IMR-90 (cell line): Measurements from ENCODE around the gene NDFIP2. TPM values are rescaled to one million over a fixed set of nuclear protein-coding genes. Genes with fewer than 3 reads are reported as not detected.
"Not testable (repeated sequence)": the region's sequence is repeated elsewhere in the genome, so short reads cannot be mapped to it uniquely, and the experiment has no call there.

Source experiments
- ATAC-seq: fragments of 200-7000 bp; cut with Tn5 transposase; 2 replicates; pipeline ENCODE4 v1.9.1; 2020; ENCODE audit warnings: low read depth, mild to moderate bottlenecking, moderate library complexity
- BruUV-seq: library from RNA; stranded (reverse); fragments of 400-500 nt; replicated peaks from 2 replicates; lab custom pipeline; 2021; lab: Mats Ljungman, UMichigan
- CTCF ChIA-PET: fragments of 300-600 bp; formaldehyde crosslinking; extraction: SDS; loops from one replicate; lab custom pipeline; 2021; ENCODE audit warnings: antibody characterized with exemption; lab: Yijun Ruan, JAX
- POLR2A ChIA-PET: fragments of 300-600 bp; sonication (Branson Sonifier 250); formaldehyde crosslinking; loops from one replicate; lab custom pipeline; 2022; ENCODE audit warnings: antibody characterized with exemption; ENCODE audit not compliant: unreplicated experiment; lab: Charles Lee
- DNase-seq: peaks from one replicate; pipeline ENCODE4 v3.0.0; 2013
- H2AFZ ChIP-seq: replicated peaks from 2 replicates; pipeline ENCODE3; 2013; ENCODE audit warnings: low read length, mild to moderate bottlenecking; ENCODE audit not compliant: poor library complexity
- H2AK5ac ChIP-seq: 2 replicates; pipeline ENCODE4 v1.6.1; 2013; ENCODE audit warnings: low read depth, low read length, inconsistent platforms
- H2AK9ac ChIP-seq: replicated peaks from 2 replicates; pipeline ENCODE3; 2013; ENCODE audit warnings: mild to moderate bottlenecking, low read depth, low read length, moderate library complexity; ENCODE audit not compliant: poor library complexity
- H2BK120ac ChIP-seq: 2 replicates; pipeline ENCODE4 v1.6.1; 2013; ENCODE audit warnings: low read depth, low read length, inconsistent platforms
- H2BK15ac ChIP-seq: 3 replicates; pipeline ENCODE4 v1.6.1; 2013; ENCODE audit warnings: low read depth, low read length, inconsistent platforms
- H2BK20ac ChIP-seq: 2 replicates; pipeline ENCODE4 v1.6.1; 2013; ENCODE audit warnings: low read depth, mild to moderate bottlenecking, inconsistent platforms, low read length, moderate library complexity
- H2BK5ac ChIP-seq: 2 replicates; pipeline ENCODE4 v1.6.1; 2013; ENCODE audit warnings: mild to moderate bottlenecking, low read depth, low read length, inconsistent platforms; ENCODE audit not compliant: poor library complexity, severe bottlenecking
- H3K14ac ChIP-seq: replicated peaks from 2 replicates; pipeline ENCODE4 v1.6.1; 2013; ENCODE audit warnings: low read depth, low read length, inconsistent platforms
- H3K18ac ChIP-seq: 2 replicates; pipeline ENCODE4 v1.6.1; 2013; ENCODE audit warnings: low read depth, low read length, control low read depth
- H3K23ac ChIP-seq: 2 replicates; pipeline ENCODE4 v1.6.1; 2013; ENCODE audit warnings: low read depth, low read length, inconsistent platforms
- H3K27ac ChIP-seq: 2 replicates; pipeline ENCODE4 v1.5.1; 2013; ENCODE audit warnings: mild to moderate bottlenecking, control low read depth, low read length; ENCODE audit not compliant: insufficient read depth
- H3K27me3 ChIP-seq: 2 replicates; pipeline ENCODE4 v1.6.1; 2013; ENCODE audit warnings: low read length; ENCODE audit not compliant: control insufficient read depth, insufficient read depth
- H3K36me3 ChIP-seq: 2 replicates; pipeline ENCODE4 v1.6.1; 2013; ENCODE audit warnings: low read length, mixed read lengths; ENCODE audit not compliant: control insufficient read depth, insufficient read depth
- H3K4ac ChIP-seq: 2 replicates; pipeline ENCODE4 v1.6.1; 2013; ENCODE audit warnings: low read depth, low read length, inconsistent platforms
- H3K4me1 ChIP-seq: 2 replicates; pipeline ENCODE4 v1.6.1; 2013; ENCODE audit warnings: low read length, mixed read lengths; ENCODE audit not compliant: control insufficient read depth, insufficient read depth
- H3K4me2 ChIP-seq: 2 replicates; pipeline ENCODE4 v1.6.1; 2013; ENCODE audit warnings: low read depth, mild to moderate bottlenecking, control low read depth, low read length, moderate library complexity
- H3K4me3 ChIP-seq: 2 replicates; pipeline ENCODE4 v1.5.1; 2013; ENCODE audit warnings: low read depth, mild to moderate bottlenecking, control low read depth, low read length, moderate library complexity; ENCODE audit not compliant: insufficient read depth
- H3K56ac ChIP-seq: 2 replicates; pipeline ENCODE4 v1.6.1; 2013; ENCODE audit warnings: low read length, inconsistent platforms; ENCODE audit not compliant: insufficient read depth; ENCODE audit errors: extremely low read depth
- H3K79me1 ChIP-seq, 2 experiments: 2 replicates each; pipeline ENCODE4 v1.6.1; 2013; ENCODE audit warnings: low read length in 2 of 2, inconsistent platforms in 1 of 2, low read depth in 1 of 2
- H3K9ac ChIP-seq: 2 replicates; pipeline ENCODE4 v1.6.1; 2013; ENCODE audit warnings: low read depth, low read length, control low read depth
- H3K9me1 ChIP-seq: 2 replicates; pipeline ENCODE4 v1.6.1; 2013; ENCODE audit warnings: low read length, inconsistent platforms; ENCODE audit not compliant: insufficient read depth
- H3K9me3 ChIP-seq: 2 replicates; pipeline ENCODE4 v1.6.1; 2013; ENCODE audit warnings: low read length; ENCODE audit not compliant: control insufficient read depth, insufficient read depth
- H4K20me1 ChIP-seq: 2 replicates; pipeline ENCODE4 v1.6.1; 2013; ENCODE audit warnings: low read length, inconsistent platforms; ENCODE audit not compliant: insufficient read depth
- H4K5ac ChIP-seq: 2 replicates; pipeline ENCODE4 v1.6.1; 2013; ENCODE audit warnings: mild to moderate bottlenecking, low read depth, low read length, control low read depth
- H4K8ac ChIP-seq, 2 experiments: 2 replicates each; pipeline ENCODE4 v1.6.1; 2013; ENCODE audit warnings: low read depth in 2 of 2, low read length in 2 of 2, control low read depth in 1 of 2, inconsistent platforms in 1 of 2
- H4K91ac ChIP-seq: 2 replicates; pipeline ENCODE4 v1.6.1; 2013; ENCODE audit warnings: low read depth, low read length, inconsistent platforms; ENCODE audit not compliant: insufficient read depth
- BHLHE40 ChIP-seq: fragments of 150-350 bp; IDR thresholded peaks from 2 replicates; pipeline ENCODE4 v1.6.1; 2016; ENCODE audit warnings: mild to moderate bottlenecking, low read depth, low read length
- MXI1 ChIP-seq: IDR thresholded peaks from 2 replicates; pipeline ENCODE4 v1.6.1; 2012; ENCODE audit warnings: low read depth, mild to moderate bottlenecking, low read length, moderate library complexity, borderline replicate concordance
- RCOR1 ChIP-seq: IDR thresholded peaks from 2 replicates; pipeline ENCODE4 v1.6.1; 2012; ENCODE audit warnings: mild to moderate bottlenecking, low read length, improper control_type of control experiment; ENCODE audit not compliant: insufficient replicate concordance
- SMC3 ChIP-seq: fragments of 150-350 bp; IDR thresholded peaks from 2 replicates; pipeline ENCODE4 v1.6.1; 2016; ENCODE audit warnings: low read depth, mild to moderate bottlenecking, antibody characterized with exemption, low read length, moderate library complexity
- WGBS, 2 experiments: methylation state at CpG; one replicate each; pipeline versions ENCODE4 v1.1.5 to v1.1.7; 2013; ENCODE audit warnings: missing lambda C conversion rate in 2 of 2; ENCODE audit not compliant: insufficient read length in 1 of 2; ENCODE audit errors: extremely low coverage in 2 of 2; 5-methylcytosine and 5-hydroxymethylcytosine counted together
- dilution Hi-C: fragments of 300-500 bp; cut with HindIII; formaldehyde crosslinking; loops from one replicate; pipeline ENCODE4 v1.14.3; 2018; ENCODE audit warnings: low sequenced_read_pairs; ENCODE audit not compliant: unreplicated experiment
- in situ Hi-C: fragments of 300-500 bp; cut with MboI; formaldehyde crosslinking; loops from 3 replicates; pipeline ENCODE4 v1.14.3; 2019; ENCODE audit warnings: low sequenced_read_pairs, inconsistent platforms, mixed read lengths
- intact Hi-C: fragments of 100-400 bp; cut with micrococcal nuclease; formaldehyde crosslinking; loops from 2 replicates; pipeline ENCODE4 v1.10.0; 2022
- polyA plus RNA-seq, 3 experiments: library from polyadenylated mRNA; depleted of rRNA; stranded (reverse); fragments of >200 nt; gene quantifications; 2 replicates each; pipeline ENCODE4 v1.2.3, GENCODE V29; 2012; ENCODE audit warnings: low replicate concordance in 1 of 3
- total RNA-seq: library from RNA; depleted of rRNA; stranded (reverse); fragments of >200 nt; gene quantifications from 2 replicates; pipeline ENCODE4 v1.2.3, GENCODE V29; 2012
- TF ChIP-seq, protein P1 (sequence below): fragments of 150-350 bp; IDR thresholded peaks from 2 replicates; pipeline ENCODE4 v1.6.1; 2016; ENCODE audit warnings: low read depth, mild to moderate bottlenecking, low read length, moderate library complexity, borderline replicate concordance

NDFIP2 gene
- total and polyA plus RNA-seq, 2 of the 4 experiments (the other 2 are of a cell fraction) = 23.8 to 25.8 TPM

DNA sequence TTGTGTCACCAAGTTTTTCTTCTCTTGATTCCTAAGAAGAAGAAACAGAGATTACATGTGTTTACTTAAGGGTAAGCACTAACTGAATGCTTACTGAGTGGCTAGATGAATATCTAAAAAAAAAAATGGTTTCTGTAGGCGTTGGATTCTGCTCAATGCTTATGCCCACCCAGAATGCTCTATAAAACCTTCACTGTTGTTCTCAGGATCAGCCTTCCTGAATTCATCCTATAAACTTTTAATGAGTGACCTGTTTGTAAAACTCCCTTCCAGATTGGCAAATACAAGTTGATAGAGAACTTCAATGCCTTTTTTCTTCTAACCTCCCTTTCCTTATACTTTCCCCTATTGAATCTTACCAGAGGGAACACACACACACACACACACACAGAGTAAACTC, 90.2 kb downstream of the NDFIP2 start:
- Histone ChIP-seq H2AFZ (no peak overlapping the region), H3K56ac (no peak overlapping the region), H3K23ac (no peak overlapping the region), H2BK120ac (no peak overlapping the region), H2AK5ac (no peak overlapping the region), H3K4ac (no peak overlapping the region), H4K5ac (no peak overlapping the region), H3K4me3 (no peak overlapping the region), H3K9me3 (no peaks in the 10 kb centered on the region), H3K36me3 (no peaks in the 10 kb centered on the region), H4K8ac (no peak overlapping the region), H2AK9ac (no peak overlapping the region), H3K18ac (no peak overlapping the region), H3K79me1 (no peaks in the 10 kb centered on the region), H4K91ac (no peak overlapping the region), H3K4me1 (no peaks in the 10 kb centered on the region), H2BK15ac (no peak overlapping the region), H3K9ac (no peak overlapping the region), H3K4me2 (no peak overlapping the region), H3K27ac (no peak overlapping the region), H2BK5ac (no peak overlapping the region), H2BK20ac (no peak overlapping the region), H3K27me3 (no peaks in the 10 kb centered on the region), H3K14ac (no peak overlapping the region), H3K9me1 (no peaks in the 10 kb centered on the region), H4K20me1 (no peaks in the 10 kb centered on the region)
- dilution Hi-C loops (no loop called here), in situ Hi-C loops (loop anchor here (25.0 kb wide), 1 partner anchor 791 kb away; no protein-coding TSS in a partner anchor), intact Hi-C loops (no loop called here)
- BruUV-seq = no TSS peak
- no peak for DNase-seq
- no peak for ATAC-seq
- CTCF ChIA-PET = interaction anchor here (0.9 kb wide), 1 partner anchor 90 kb away, joined by 3 read pairs; no protein-coding TSS in a partner anchor
- POLR2A ChIA-PET = no interaction called here
- TF ChIP-seq, protein P1, sequence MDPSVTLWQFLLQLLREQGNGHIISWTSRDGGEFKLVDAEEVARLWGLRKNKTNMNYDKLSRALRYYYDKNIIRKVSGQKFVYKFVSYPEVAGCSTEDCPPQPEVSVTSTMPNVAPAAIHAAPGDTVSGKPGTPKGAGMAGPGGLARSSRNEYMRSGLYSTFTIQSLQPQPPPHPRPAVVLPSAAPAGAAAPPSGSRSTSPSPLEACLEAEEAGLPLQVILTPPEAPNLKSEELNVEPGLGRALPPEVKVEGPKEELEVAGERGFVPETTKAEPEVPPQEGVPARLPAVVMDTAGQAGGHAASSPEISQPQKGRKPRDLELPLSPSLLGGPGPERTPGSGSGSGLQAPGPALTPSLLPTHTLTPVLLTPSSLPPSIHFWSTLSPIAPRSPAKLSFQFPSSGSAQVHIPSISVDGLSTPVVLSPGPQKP = no peak
- TF ChIP-seq RCOR1 (no peak), MXI1 (no peak), BHLHE40 (no peak), SMC3 (no peak)
- no CpG with 5 or more reads among the region's 1 CpG for WGBS, 2 experiments

DNA sequence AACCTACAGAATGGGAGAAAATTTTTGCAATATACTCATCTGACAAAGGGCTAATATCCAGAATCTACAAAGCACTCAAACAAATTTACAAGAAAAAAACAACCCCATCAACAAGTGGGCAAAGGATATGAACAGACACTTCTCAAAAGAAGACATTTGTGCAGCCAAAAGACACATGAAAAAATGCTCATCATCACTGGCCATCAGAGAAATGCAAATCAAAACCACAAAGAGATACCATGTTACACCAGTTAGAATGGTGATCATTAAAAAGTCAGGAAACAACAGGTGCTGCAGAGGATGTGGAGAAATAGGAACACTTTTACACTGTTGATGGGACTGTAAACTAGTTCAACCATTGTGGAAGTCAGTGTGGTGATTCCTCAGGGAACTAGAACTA, 92.9 kb downstream of the NDFIP2 start:
- H3K14ac ChIP-seq, H2BK120ac ChIP-seq, H2BK5ac ChIP-seq, H3K9me1 ChIP-seq, H2AFZ ChIP-seq, H4K91ac ChIP-seq, H4K8ac ChIP-seq, H3K27me3 ChIP-seq, CTCF ChIA-PET, H3K56ac ChIP-seq, dilution Hi-C loops, intact Hi-C loops, H3K4me2 ChIP-seq, H2BK15ac ChIP-seq, H3K18ac ChIP-seq, H3K9me3 ChIP-seq, H3K36me3 ChIP-seq, H3K27ac ChIP-seq, ATAC-seq, BruUV-seq, H4K5ac ChIP-seq, H3K23ac ChIP-seq, H2BK20ac ChIP-seq, H2AK5ac ChIP-seq, H4K20me1 ChIP-seq, H3K79me1 ChIP-seq, POLR2A ChIA-PET, H3K9ac ChIP-seq, DNase-seq, H3K4me1 ChIP-seq, H2AK9ac ChIP-seq, H3K4ac ChIP-seq, H3K4me3 ChIP-seq: not testable (repeated sequence)
- in situ Hi-C loops = loop anchor here (25.0 kb wide), 1 partner anchor 788 kb away; no protein-coding TSS in a partner anchor
